ENCODE data around the gene C11orf86.

Gene C11orf86

DNA sequence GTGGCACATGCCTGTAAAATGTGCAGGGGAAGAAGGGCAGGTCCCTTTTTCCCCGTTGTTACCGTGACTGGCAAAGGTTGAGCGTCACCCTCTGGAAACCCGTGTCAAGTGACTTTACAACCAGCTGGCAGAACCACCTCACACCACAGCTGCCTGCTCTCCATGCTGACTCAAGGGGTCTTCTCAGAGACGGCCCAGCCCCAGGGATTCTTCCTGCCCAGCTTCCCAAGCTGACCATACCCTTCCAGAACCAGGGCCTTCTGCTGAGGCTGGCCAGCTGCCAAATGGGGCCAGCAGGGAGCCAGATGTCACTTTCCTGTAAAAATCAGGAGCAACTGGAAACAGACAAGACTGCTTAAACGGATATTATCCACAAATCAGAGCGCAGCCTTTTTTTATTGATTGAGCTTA is 23.2 kb upstream of the C11orf86 start:
- Histone ChIP-seq H3K36me3 (ENCODE audit: insufficient read depth, low read length) (0 out of 2 replicates have a peak, but pooled peaks cover 6% of the 10 kb centered on the region), H3K9ac (ENCODE audit: low read depth, low read length) (no peak overlapping the region), H3K4me2 (ENCODE audit: insufficient read depth, low read length) (no peak overlapping the region), H2AFZ (ENCODE audit: low read depth, low read length) (no peak overlapping the region), H3K4me3 (ENCODE audit: low read depth in 1 of 2, low read length in 2 of 2) (no peak overlapping the region), H3K4me1 (ENCODE audit: insufficient read depth, low read length) (peaks cover 4% of the 10 kb centered on the region), H3K27me3 (ENCODE audit: insufficient read depth, low read length, poor library complexity) (no peaks in the 10 kb centered on the region), H3K27ac (ENCODE audit: low read length) (no peak overlapping the region), H3K9me3 (ENCODE audit: insufficient read depth, low read length, severe bottlenecking) (no peaks in the 10 kb centered on the region), H3K79me2 (ENCODE audit: insufficient read depth, low read length) (no peaks in the 10 kb centered on the region), H4K20me1 (ENCODE audit: insufficient read depth, low read length) (no peaks in the 10 kb centered on the region)
- no peak for ATAC-seq (ENCODE audit: insufficient read depth, low read depth)
- TF ChIP-seq, protein P1, sequence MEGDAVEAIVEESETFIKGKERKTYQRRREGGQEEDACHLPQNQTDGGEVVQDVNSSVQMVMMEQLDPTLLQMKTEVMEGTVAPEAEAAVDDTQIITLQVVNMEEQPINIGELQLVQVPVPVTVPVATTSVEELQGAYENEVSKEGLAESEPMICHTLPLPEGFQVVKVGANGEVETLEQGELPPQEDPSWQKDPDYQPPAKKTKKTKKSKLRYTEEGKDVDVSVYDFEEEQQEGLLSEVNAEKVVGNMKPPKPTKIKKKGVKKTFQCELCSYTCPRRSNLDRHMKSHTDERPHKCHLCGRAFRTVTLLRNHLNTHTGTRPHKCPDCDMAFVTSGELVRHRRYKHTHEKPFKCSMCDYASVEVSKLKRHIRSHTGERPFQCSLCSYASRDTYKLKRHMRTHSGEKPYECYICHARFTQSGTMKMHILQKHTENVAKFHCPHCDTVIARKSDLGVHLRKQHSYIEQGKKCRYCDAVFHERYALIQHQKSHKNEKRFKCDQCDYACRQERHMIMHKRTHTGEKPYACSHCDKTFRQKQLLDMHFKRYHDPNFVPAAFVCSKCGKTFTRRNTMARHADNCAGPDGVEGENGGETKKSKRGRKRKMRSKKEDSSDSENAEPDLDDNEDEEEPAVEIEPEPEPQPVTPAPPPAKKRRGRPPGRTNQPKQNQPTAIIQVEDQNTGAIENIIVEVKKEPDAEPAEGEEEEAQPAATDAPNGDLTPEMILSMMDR (IDR thresholded peaks at IDR 0.05; ENCODE audit: borderline replicate concordance, extremely low read depth, low read length, poor library complexity, severe bottlenecking) = no peak
- no peak for TF ChIP-seq EZH2 (IDR thresholded peaks at IDR 0.05; ENCODE audit: borderline replicate concordance, low read depth, low read length, severe bottlenecking)
- no peak for DNase-seq

DNA sequence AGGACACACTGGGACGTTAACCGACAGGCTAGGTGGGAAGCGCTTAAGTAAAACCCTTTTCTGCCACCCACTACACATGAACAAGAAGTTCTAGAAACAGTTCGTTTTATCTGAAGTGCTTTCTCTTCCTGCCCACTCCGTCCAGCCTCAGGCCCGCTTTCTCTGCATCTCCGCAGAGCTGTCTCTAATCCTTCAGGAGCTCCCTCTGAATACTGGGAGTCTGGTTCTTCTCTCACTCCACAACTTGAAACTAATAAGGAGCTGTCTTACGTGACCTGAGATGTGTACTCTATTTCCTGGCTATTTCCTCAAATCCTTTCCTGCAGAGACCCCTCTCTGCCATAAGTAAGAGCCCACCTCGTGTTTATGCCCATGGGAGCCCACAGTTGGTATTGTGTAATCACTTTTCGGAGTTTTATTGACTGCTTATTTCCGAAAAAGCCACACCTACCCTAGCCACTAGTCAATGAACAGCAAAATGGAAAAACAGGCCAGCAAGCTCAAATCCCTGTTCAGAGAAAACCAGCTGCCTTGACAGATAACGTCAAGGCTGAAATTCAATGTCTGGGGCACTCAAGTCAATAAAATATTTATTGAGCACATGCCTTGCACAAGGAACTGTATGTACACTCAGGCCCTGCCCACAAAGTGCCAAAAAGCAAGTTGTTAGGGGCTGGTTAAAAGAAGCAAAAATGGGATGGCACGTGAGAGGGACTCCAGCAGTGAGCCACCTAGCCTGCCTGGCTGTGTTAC is 21.8 kb upstream of the C11orf86 start:
- Histone ChIP-seq H3K27me3 (ENCODE audit: insufficient read depth, low read length, poor library complexity) (no peaks in the 10 kb centered on the region), H3K4me2 (ENCODE audit: insufficient read depth, low read length) (no peak overlapping the region), H3K79me2 (ENCODE audit: insufficient read depth, low read length) (no peaks in the 10 kb centered on the region; the same call in 1 of the 2 replicates), H2AFZ (ENCODE audit: low read depth, low read length) (no peak overlapping the region), H3K4me1 (ENCODE audit: insufficient read depth, low read length) (peaks cover 13% of the 10 kb centered on the region), H3K9ac (ENCODE audit: low read depth, low read length) (no peak overlapping the region), H3K4me3 (ENCODE audit: low read depth in 1 of 2, low read length in 2 of 2) (no peak overlapping the region), H4K20me1 (ENCODE audit: insufficient read depth, low read length) (no peaks in the 10 kb centered on the region), H3K9me3 (ENCODE audit: insufficient read depth, low read length, severe bottlenecking) (no peaks in the 10 kb centered on the region), H3K27ac (ENCODE audit: low read length) (no peak overlapping the region), H3K36me3 (ENCODE audit: insufficient read depth, low read length) (0 out of 2 replicates have a peak, but pooled peaks cover 6% of the 10 kb centered on the region)
- ATAC-seq (ENCODE audit: insufficient read depth, low read depth) (no peak), DNase-seq (no peak)
- TF ChIP-seq, protein P1 (IDR thresholded peaks at IDR 0.05; ENCODE audit: borderline replicate concordance, extremely low read depth, low read length, poor library complexity, severe bottlenecking) = no peak
- TF ChIP-seq EZH2 (IDR thresholded peaks at IDR 0.05; ENCODE audit: borderline replicate concordance, low read depth, low read length, severe bottlenecking) = no peak

DNA sequence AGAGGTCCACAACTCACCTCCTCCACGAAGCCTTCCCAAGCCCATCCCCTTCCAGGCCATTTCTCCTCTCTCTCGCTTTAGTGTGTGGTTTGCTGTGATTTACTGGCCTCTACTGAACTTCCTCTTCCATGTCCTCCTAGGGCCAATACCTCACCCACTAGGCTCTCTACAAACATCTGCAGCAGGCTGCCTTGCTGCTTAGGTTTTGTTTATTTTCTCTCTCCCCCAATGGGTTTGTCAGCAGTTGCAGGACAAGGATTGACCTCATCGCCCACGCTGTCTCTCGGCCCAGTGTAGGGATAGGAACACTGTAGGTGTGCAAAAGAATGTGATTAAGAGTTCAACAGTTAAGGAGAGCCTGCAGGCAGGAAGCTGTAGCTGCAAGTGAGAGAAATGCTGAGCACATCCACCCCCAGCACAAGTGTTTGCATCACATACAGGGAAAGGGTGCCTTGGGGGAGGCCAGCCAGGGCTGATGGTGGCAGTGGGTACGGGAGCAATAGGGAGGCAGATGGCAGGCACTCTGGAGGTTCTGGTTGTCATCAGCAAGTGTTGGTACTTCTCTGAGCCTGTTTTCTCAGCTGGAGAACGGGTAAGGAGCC is 18.3 kb upstream of the C11orf86 start:
- Histone ChIP-seq H3K36me3 (ENCODE audit: insufficient read depth, low read length) (0 out of 2 replicates have a peak, but pooled peaks cover 3% of the 10 kb centered on the region), H3K9ac (ENCODE audit: low read depth, low read length) (peak overlapping the region; percentile 46; the same call in 1 of the 2 replicates), H3K4me1 (ENCODE audit: insufficient read depth, low read length) (peaks cover 25% of the 10 kb centered on the region), H3K79me2 (ENCODE audit: insufficient read depth, low read length) (no peaks in the 10 kb centered on the region; the same call in 1 of the 2 replicates), H3K4me2 (ENCODE audit: insufficient read depth, low read length) (peak overlapping the region; percentile 87), H3K27me3 (ENCODE audit: insufficient read depth, low read length, poor library complexity) (no peaks in the 10 kb centered on the region), H4K20me1 (ENCODE audit: insufficient read depth, low read length) (no peaks in the 10 kb centered on the region), H2AFZ (ENCODE audit: low read depth, low read length) (no peak overlapping the region), H3K27ac (ENCODE audit: low read length) (peak overlapping the region; percentile 37), H3K4me3 (ENCODE audit: low read depth in 1 of 2, low read length in 2 of 2) (peak overlapping the region in 1 of 2 experiments; percentile 15; a peak in 1 of 4 replicates), H3K9me3 (ENCODE audit: insufficient read depth, low read length, severe bottlenecking) (no peaks in the 10 kb centered on the region)
- DNase-seq (no peak), ATAC-seq (ENCODE audit: insufficient read depth, low read depth) (no peak)
- TF ChIP-seq EZH2 (IDR thresholded peaks at IDR 0.05; ENCODE audit: borderline replicate concordance, low read depth, low read length, severe bottlenecking) = no peak
- TF ChIP-seq, protein P1 (IDR thresholded peaks at IDR 0.05; ENCODE audit: borderline replicate concordance, extremely low read depth, low read length, poor library complexity, severe bottlenecking) = no peak
